Subcutaneous abdominal adipose tissue (tissue), 5 donors: ENCODE data around the gene A1BG.
"Not testable (repeated sequence)": the region's sequence is repeated elsewhere in the genome, so short reads cannot be mapped to it uniquely, and the experiment has no call there.

Experiments
- H3K27ac ChIP-seq: one replicate; pipeline ENCODE4 v1.7.0; 2013; ENCODE audit warnings: low read depth, mild to moderate bottlenecking, inconsistent platforms, low read length, moderate library complexity
- H3K27me3 ChIP-seq, 5 donors: one replicate each; pipeline ENCODE4 v1.7.0; 2013; ENCODE audit warnings: low read length in 5 of 5, inconsistent platforms in 1 of 5; ENCODE audit not compliant: control insufficient read depth in 5 of 5, insufficient read depth in 4 of 5
- H3K36me3 ChIP-seq, 5 donors: one replicate each; pipeline ENCODE4 v1.7.0; 2013; ENCODE audit warnings: low read length in 5 of 5; ENCODE audit not compliant: control insufficient read depth in 5 of 5, insufficient read depth in 5 of 5
- H3K4me1 ChIP-seq, 5 donors: one replicate each; pipeline ENCODE4 v1.7.0; 2013; ENCODE audit warnings: low read length in 5 of 5, mild to moderate bottlenecking in 3 of 5, moderate library complexity in 1 of 5; ENCODE audit not compliant: control insufficient read depth in 5 of 5, insufficient read depth in 5 of 5
- H3K4me3 ChIP-seq, 5 donors: one replicate each; pipeline ENCODE4 v1.7.0; 2013; ENCODE audit warnings: low read length in 5 of 5, low read depth in 1 of 5
- H3K9ac ChIP-seq, 5 donors: one replicate each; pipeline ENCODE4 v1.7.0; 2013; ENCODE audit warnings: low read length in 5 of 5, mild to moderate bottlenecking in 4 of 5, moderate library complexity in 3 of 5
- H3K9me3 ChIP-seq, 5 donors: one replicate each; pipeline ENCODE4 v1.7.0; 2013; ENCODE audit warnings: low read length in 5 of 5; ENCODE audit not compliant: control insufficient read depth in 5 of 5
- donor health status: healthy.
- donor health status: healthy.
- donor health status: healthy.
- donor health status: healthy.
- donor health status: healthy.

A1BG gene

DNA sequence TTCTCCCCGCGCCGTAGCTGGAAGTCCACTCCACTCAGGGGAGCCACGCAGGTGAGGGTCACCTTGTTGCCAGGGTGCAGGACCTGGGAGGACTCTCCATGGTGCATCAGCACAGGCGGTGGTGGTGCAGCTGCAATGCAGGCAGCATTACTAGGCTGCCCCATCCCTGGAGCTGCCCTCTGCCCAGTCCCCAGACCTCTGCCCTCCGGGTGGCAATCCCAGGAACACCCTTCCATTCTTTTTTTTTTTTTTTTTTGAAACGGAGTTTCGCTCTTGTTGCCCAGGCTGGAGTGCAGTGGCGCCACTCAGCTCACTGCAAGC, 1.8 kb downstream of the A1BG start:
- Histone ChIP-seq H3K4me1 (peaks cover 0 to 32% (median 21%) of the 10 kb centered on the region in 5 donors), H3K27me3 (peaks cover 25 to 80% (median 59%) of the 10 kb centered on the region in 5 donors), H3K9me3 (peaks cover 0 to 3% (median 0%) of the 10 kb centered on the region in 5 donors), H3K9ac (no peak overlapping the region), H3K4me3 (no peak overlapping the region), H3K36me3 (no peaks in the 10 kb centered on the region), H3K27ac (no peak overlapping the region)

DNA sequence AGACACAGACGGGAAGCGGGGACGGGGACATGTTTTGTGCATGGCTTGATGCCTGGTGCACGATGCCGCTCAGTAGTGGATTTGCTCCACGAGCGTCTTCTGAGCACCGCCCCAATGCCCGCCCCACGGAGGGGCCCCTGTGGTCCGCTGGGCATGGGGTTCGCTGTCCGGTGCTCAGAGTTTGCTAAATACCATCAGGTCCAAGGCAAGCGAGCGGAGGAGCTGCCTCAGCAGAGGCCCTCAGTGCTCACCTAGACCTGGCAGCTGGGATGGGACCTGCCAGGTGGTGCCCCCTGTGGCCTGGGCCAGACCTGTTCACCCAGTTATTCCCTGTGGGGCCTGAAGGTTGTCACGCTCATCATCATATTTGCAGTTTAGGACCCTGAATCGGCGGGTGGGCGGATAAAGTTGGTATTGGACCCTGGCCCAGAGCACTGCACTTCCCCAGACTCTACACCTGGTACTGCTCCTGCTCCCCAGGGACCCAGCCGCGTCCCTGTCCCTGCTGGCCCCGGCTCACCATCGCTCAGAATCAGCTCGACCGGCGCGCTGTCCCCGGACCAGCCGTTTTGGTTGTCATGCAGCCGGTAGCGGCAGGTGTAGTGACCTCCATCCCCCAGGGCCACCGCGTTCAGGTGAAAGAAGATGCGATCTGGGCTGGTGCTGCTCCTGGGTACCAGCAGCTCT, 2.3 kb downstream of the A1BG start:
- Histone ChIP-seq H3K36me3 (no peaks in the 10 kb centered on the region), H3K27ac (no peak overlapping the region), H3K4me1 (peaks cover 0 to 28% (median 16%) of the 10 kb centered on the region in 5 donors), H3K9me3 (no peaks in the 10 kb centered on the region), H3K4me3 (peak overlapping the region in 2 of 5 donors; percentile 41), H3K27me3 (peaks cover 22 to 77% (median 54%) of the 10 kb centered on the region in 5 donors), H3K9ac (no peak overlapping the region)

DNA sequence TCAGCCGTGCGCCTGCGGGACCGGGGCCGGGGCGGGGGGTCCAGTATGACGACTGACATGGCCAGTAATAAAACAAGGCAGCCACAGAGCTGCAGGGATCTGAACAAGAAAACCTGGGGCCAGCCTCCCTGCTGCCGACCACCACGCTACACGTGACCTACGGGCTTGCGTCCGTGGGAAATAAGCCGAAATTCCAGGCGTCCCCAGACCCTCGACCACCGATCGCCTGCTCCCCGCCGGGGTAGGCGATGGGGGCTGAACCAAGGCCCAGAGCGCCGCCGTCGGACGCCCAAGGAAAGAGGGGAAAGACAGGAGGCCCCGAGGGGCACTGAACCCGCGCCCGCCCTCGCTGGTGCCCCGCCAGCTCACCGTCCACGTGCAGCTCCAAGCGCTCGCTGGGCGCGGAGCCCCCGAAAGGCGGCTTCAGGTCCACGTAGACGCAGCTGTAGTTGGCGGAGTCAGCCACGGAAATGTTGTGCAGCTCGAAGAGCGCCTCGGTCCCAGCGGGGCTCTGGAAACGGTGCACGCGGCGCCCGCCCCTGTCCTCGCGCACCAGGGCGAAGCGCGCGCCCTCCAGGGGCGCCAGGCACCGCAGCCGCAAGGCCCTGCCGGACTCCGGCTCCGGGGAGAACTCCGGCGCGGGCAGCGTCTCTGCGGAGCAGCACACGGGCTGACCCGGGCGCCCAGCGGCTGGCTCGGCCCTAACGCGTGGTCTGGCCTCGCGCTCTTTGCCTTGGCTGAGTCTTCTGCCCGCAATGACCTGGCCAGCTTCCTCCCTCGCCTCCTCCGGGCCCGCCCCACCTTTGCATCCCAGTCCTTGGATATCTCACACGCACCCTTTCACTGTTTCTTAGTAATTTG, 3.1 kb downstream of the A1BG start:
- Histone ChIP-seq H3K36me3 (no peaks in the 10 kb centered on the region), H3K27ac (no peak overlapping the region), H3K4me1 (peaks cover 0 to 23% (median 14%) of the 10 kb centered on the region in 5 donors), H3K9me3 (no peaks in the 10 kb centered on the region), H3K27me3 (peaks cover 16 to 71% (median 48%) of the 10 kb centered on the region in 5 donors), H3K4me3 (peak overlapping the region in 3 of 5 donors; percentile 22 to 41 (median 41)), H3K9ac (no peak overlapping the region)

DNA sequence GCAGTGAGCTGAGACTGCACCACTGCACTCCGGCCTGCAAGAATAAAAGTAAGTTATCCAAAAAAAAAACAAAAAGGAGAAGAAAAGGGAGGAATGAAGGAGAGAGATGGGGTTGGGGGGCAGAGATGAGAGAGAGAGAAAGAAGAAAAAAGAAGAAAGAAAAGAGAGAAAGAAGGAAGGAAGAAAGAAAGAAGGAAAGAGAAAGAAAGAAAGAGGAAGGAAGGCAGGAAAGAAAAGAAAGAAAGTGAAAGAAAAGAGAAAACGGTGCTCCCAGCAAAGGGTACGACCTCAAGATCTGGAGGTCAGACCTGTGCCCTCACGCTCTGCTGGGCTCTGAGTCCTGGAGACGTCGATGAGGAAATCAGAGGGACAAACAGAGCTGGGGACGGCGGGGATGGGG, 3.7 kb downstream of the A1BG start:
- Histone ChIP-seq H3K4me1 (peaks cover 0 to 23% (median 14%) of the 10 kb centered on the region in 5 donors), H3K4me3 (no peak overlapping the region), H3K27ac (no peak overlapping the region), H3K9me3 (no peaks in the 10 kb centered on the region), H3K36me3 (no peaks in the 10 kb centered on the region), H3K9ac (no peak overlapping the region), H3K27me3 (peaks cover 15 to 65% (median 43%) of the 10 kb centered on the region in 5 donors)

DNA sequence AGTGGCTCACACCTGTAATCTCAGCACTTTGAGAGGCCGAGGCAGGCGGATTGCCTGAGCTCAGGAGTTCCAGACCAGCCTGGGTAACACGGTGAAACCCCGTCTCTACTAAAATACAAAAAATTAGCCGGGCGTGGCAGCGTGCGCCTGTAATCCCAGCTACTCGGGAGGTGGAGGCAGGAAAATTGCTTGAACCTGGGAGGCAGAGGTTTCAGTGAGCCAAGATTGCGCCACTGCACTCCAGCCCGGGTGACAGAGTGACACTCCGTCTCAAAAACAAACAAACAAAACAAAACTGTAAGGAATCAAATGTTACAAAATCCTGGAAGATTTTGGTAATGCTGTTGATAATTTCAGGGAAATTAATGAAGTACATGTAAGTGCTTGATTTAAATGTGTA, 5.2 kb downstream of the A1BG start:
- not testable (repeated sequence) for H3K27ac ChIP-seq, H3K36me3 ChIP-seq, H3K9me3 ChIP-seq
- H3K27me3 ChIP-seq = peaks cover 7 to 53% (median 35%) of the 10 kb centered on the region in 5 donors
- peak overlapping the region; percentile 38 to 75 (median 48) for H3K4me3 ChIP-seq
- H3K4me1 ChIP-seq = peaks cover 0 to 23% (median 14%) of the 10 kb centered on the region in 5 donors
- peak overlapping the region in 1 of 5 donors; percentile 56 for H3K9ac ChIP-seq

DNA sequence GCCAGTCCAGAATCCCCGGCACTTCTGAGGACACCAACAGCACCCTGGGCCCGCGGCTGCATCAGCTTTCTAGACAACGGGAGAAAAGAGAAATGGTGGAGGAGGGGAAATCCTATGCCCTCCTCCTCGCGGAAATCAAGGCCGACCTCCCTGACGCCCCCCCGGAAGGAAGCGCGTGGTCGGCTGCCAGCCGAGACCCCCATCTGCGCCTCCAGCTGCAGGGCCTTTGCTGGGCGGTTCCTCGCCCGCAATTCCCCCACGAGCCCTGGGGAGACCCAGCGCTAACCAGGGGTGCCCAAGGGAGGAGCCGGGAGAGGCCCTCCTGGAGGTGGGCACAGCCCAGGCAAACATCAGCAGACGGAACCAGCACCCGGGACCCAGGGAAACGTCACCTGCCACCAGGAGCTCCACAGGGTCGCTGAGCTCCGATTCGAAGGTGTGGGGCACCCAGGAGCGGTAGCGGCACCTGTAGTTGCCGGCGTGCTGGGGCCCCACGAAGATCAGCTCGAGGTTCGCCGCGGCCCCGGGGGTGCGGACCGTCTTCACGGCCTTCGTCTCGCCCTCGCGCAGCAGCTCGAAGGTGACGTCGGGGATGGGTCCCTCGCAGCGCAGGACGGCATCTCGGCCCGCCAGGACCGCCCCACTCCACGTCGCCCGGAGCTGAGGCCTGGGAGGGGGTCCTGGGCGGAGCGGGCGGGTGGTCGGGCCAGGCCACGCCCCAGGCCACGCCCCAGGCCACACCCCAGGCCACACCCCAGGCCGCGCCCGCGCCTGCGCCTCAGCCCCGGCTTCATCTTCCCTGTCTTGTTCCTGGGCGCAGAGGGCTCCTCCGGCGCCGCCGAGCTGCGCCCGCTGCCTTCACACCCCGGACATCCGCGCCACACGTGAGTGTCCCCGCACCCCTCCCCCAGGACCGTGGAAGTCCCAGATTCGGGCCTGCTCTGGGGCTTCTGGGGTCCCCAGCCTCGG, 6.0 kb downstream of the A1BG start:
- peaks cover 7 to 44% (median 32%) of the 10 kb centered on the region in 5 donors for H3K27me3 ChIP-seq
- H3K9me3 ChIP-seq = no peaks in the 10 kb centered on the region
- peak overlapping the region; percentile 38 to 75 (median 48) for H3K4me3 ChIP-seq
- no peak overlapping the region for H3K27ac ChIP-seq
- H3K4me1 ChIP-seq = peaks cover 0 to 23% (median 14%) of the 10 kb centered on the region in 5 donors
- peak overlapping the region in 3 of 5 donors; percentile 52 to 68 (median 66) for H3K9ac ChIP-seq
- no peaks in the 10 kb centered on the region for H3K36me3 ChIP-seq

DNA sequence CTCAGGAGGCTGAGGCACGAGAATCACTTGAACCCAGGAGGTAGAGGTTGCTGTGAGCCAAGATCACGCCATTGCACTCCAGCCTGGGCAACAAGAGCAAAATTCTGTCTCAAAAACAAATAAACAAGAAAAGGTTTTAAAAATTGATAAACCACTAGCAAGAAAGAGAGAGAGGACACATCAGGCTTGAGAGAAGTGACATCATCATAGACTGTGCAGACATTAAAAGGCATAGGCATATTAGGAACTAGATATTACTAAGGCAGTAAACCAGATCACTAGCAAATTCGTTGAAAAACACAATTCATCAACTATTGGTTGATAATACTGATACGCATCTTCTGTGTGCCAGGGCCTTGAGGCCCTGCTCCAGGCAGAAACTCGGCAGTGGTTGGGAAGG, 7.7 kb downstream of the A1BG start:
- H3K4me1 ChIP-seq = peaks cover 0 to 21% (median 12%) of the 10 kb centered on the region in 5 donors
- peaks cover 7 to 31% (median 18%) of the 10 kb centered on the region in 5 donors for H3K27me3 ChIP-seq
- H3K27ac ChIP-seq = no peak overlapping the region
- H3K4me3 ChIP-seq = no peak overlapping the region
- no peaks in the 10 kb centered on the region for H3K9me3 ChIP-seq
- H3K36me3 ChIP-seq = peaks cover 0 to 13% (median 4%) of the 10 kb centered on the region in 5 donors
- no peak overlapping the region for H3K9ac ChIP-seq

DNA sequence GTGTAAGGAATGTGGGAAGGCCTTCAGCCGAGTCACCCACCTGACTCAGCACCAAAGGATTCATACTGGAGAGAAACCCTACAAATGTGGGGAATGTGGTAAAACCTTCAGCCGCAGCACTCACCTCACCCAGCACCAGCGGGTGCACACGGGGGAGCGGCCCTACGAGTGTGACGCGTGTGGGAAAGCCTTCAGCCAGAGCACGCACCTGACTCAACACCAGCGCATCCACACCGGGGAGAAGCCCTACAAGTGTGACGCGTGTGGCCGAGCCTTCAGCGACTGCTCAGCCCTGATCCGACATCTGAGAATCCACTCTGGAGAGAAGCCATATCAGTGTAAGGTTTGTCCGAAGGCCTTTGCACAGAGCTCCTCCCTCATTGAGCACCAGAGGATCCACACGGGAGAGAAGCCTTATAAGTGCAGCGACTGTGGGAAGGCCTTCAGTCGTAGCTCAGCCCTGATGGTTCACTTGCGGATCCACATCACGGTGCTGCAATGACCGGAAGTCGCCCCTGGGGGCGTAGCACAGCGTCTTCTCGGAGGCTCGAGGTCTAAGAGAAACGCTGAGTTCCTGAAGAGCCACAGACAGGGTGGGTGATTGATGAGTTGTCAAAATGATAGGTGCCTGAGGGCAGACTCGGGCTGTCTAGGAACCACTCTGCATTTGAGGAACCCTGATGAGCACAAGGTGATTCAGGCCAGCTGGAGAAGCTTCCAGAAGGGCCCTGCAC, 14.3 kb downstream of the A1BG start:
- Histone ChIP-seq H3K9ac (no peak overlapping the region), H3K4me3 (no peak overlapping the region), H3K27ac (no peak overlapping the region), H3K27me3 (no peaks in the 10 kb centered on the region), H3K9me3 (no peaks in the 10 kb centered on the region), H3K36me3 (peaks cover 0 to 64% (median 53%) of the 10 kb centered on the region in 5 donors), H3K4me1 (peaks cover 0 to 8% (median 3%) of the 10 kb centered on the region in 5 donors)

DNA sequence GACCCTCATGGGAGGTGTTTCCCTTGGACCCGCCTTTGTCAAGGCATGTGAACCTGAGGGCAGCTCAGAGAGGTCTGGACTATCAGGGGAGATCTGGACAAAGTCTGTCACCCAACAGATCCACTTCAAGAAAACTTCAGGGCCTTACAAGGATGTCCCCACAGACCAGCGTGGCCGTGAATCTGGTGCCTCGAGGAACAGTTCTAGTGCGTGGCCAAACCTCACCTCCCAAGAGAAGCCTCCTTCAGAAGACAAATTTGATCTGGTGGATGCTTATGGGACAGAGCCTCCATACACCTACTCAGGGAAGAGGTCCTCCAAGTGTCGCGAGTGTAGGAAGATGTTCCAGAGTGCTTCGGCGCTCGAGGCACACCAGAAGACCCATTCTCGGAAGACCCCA, 15.0 kb downstream of the A1BG start:
- peaks cover 0 to 8% (median 3%) of the 10 kb centered on the region in 5 donors for H3K4me1 ChIP-seq
- no peak overlapping the region for H3K9ac ChIP-seq
- H3K27ac ChIP-seq = no peak overlapping the region
- H3K27me3 ChIP-seq = no peaks in the 10 kb centered on the region
- no peak overlapping the region for H3K4me3 ChIP-seq
- H3K36me3 ChIP-seq = peaks cover 0 to 64% (median 53%) of the 10 kb centered on the region in 5 donors
- H3K9me3 ChIP-seq = no peaks in the 10 kb centered on the region
